Measurements from ENCODE around the gene IL15RA. TPM values are rescaled to one million over a fixed set of nuclear protein-coding genes. Genes with fewer than 3 reads are reported as not detected.

The IL15RA gene
- total RNA-seq, 1 donor from 2014 or later = 0.40 TPM

DNA sequence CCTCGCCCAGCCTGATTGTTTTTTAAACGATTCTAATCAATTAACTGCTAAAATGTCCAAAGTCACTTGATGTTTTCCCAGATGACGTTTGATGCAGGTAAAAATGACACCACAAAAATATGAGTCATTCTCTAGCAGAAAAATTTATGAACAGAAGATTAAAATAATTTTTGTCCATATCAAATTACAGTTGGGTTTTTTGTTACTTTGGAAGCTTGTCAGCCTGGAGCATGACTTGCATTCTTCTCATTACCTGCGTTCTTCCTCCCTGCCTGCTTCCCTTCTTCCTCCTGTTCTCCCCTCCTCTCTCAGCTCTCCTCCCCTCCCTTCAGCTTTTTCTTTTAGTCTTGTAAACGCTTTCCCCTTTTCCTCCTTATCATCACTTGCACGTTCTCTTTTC is 18.7 kb downstream of the IL15RA start:
- peaks cover 6% of the 10 kb centered on the region for H3K4me1 Mint-ChIP-seq (ENCODE audit: unreplicated experiment)
- no peak overlapping the region for H3K4me3 Mint-ChIP-seq (ENCODE audit: unreplicated experiment)
- no peaks in the 10 kb centered on the region for H3K36me3 Mint-ChIP-seq (ENCODE audit: unreplicated experiment)
- no peak for TF ChIP-seq CTCF (IDR thresholded peaks at IDR 0.05)
- no peak overlapping the region for H3K27ac Mint-ChIP-seq (ENCODE audit: unreplicated experiment)
- peaks cover 2% of the 10 kb centered on the region for H3K27me3 Mint-ChIP-seq (ENCODE audit: unreplicated experiment)
- DNase-seq (ENCODE audit: extremely low spot score, unreplicated experiment) = no peak
- H3K9me3 Mint-ChIP-seq (ENCODE audit: unreplicated experiment) = no peaks in the 10 kb centered on the region

DNA sequence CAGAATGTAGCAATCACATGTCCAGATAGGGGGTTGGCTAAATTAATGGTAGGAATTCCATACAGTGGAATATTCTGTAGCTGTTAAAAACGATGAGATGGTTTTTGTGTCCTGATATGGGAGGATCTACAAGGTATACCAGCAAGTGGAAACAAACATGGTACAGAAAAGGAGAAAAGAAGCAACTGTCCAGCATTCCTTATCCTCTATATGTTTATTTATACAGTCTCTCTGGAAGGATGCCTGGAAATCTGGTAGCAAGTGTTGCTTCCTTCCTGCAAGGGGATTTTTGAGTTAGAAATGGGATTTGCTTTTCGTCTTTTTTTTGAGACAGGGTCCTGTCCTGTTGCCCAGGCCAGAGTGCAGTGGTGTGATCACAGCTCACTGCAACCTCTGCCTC is 19.3 kb downstream of the IL15RA start:
- H3K36me3 Mint-ChIP-seq (ENCODE audit: unreplicated experiment) = no peaks in the 10 kb centered on the region
- peaks cover 6% of the 10 kb centered on the region for H3K4me1 Mint-ChIP-seq (ENCODE audit: unreplicated experiment)
- H3K9me3 Mint-ChIP-seq (ENCODE audit: unreplicated experiment) = no peaks in the 10 kb centered on the region
- H3K4me3 Mint-ChIP-seq (ENCODE audit: unreplicated experiment) = no peak overlapping the region
- H3K27ac Mint-ChIP-seq (ENCODE audit: unreplicated experiment) = no peak overlapping the region
- no peak for TF ChIP-seq CTCF (IDR thresholded peaks at IDR 0.05)
- peaks cover 2% of the 10 kb centered on the region for H3K27me3 Mint-ChIP-seq (ENCODE audit: unreplicated experiment)
- no peak for DNase-seq (ENCODE audit: extremely low spot score, unreplicated experiment)

GRCh38 chr10:5956146-5956936 is 21.0 kb downstream of the IL15RA start:
- DNase-seq (ENCODE audit: extremely low spot score, unreplicated experiment) = no peak
- no peak overlapping the region for H3K27ac Mint-ChIP-seq (ENCODE audit: unreplicated experiment)
- no peak for TF ChIP-seq CTCF (IDR thresholded peaks at IDR 0.05)
- peaks cover 2% of the 10 kb centered on the region for H3K27me3 Mint-ChIP-seq (ENCODE audit: unreplicated experiment)
- no peaks in the 10 kb centered on the region for H3K36me3 Mint-ChIP-seq (ENCODE audit: unreplicated experiment)
- peaks cover 6% of the 10 kb centered on the region for H3K4me1 Mint-ChIP-seq (ENCODE audit: unreplicated experiment)
- no peaks in the 10 kb centered on the region for H3K9me3 Mint-ChIP-seq (ENCODE audit: unreplicated experiment)
- H3K4me3 Mint-ChIP-seq (ENCODE audit: unreplicated experiment) = no peak overlapping the region

- no peak for DNase-seq (ENCODE audit: extremely low spot score, unreplicated experiment)
- no peak for TF ChIP-seq CTCF (IDR thresholded peaks at IDR 0.05)
- no peak overlapping the region for H3K27ac Mint-ChIP-seq (ENCODE audit: unreplicated experiment)
- peaks cover 5% of the 10 kb centered on the region for H3K27me3 Mint-ChIP-seq (ENCODE audit: unreplicated experiment)
- H3K36me3 Mint-ChIP-seq (ENCODE audit: unreplicated experiment) = no peaks in the 10 kb centered on the region
- no peak overlapping the region for H3K4me3 Mint-ChIP-seq (ENCODE audit: unreplicated experiment)
- peaks cover 9% of the 10 kb centered on the region for H3K4me1 Mint-ChIP-seq (ENCODE audit: unreplicated experiment)
- no peaks in the 10 kb centered on the region for H3K9me3 Mint-ChIP-seq (ENCODE audit: unreplicated experiment)
Observed at GRCh38 chr10:5953676-5954075, 23.7 kb downstream of the IL15RA start.

DNA sequence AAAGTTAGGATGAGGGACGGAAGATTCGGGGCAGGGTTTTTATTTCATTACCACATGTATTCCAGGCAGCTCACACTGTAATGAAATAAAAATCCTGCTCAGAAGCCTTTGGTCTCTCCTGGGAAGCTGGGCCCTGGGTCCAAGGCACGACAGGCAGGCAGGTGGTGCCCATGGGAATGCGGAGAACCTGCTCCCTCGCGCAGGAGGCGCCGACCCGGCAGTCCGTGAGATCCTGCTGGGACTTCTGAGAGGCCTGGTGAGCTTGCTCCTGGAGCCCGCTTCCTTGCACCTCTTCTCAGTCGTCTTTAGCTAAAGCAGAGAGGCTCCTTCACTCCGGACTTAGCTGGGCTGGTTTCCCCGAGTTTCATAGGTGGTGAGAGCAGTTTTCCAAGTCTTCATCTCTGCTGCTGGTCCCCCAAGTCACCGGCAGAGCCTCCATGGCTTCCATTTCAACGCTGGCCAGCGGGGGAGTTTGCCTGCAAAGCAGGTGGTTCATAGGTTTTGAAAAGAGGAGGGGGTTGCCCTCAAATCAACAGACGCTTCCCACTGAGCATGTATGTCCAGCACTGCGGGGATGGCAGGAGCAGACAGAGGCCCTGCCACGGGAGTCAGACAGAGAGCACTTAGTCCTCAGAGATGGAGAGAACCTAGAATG is 24.5 kb downstream of the IL15RA start:
- Mint-ChIP-seq H3K27me3 (ENCODE audit: unreplicated experiment) (peaks cover 5% of the 10 kb centered on the region), H3K36me3 (ENCODE audit: unreplicated experiment) (no peaks in the 10 kb centered on the region)

More for the DNA sequence above, 24.5 kb downstream of the IL15RA start:
- no peak overlapping the region for H3K4me3 Mint-ChIP-seq (ENCODE audit: unreplicated experiment)
- H3K9me3 Mint-ChIP-seq (ENCODE audit: unreplicated experiment) = no peaks in the 10 kb centered on the region
- no peak overlapping the region for H3K27ac Mint-ChIP-seq (ENCODE audit: unreplicated experiment)
- no peak for DNase-seq (ENCODE audit: extremely low spot score, unreplicated experiment)
- TF ChIP-seq CTCF (IDR thresholded peaks at IDR 0.05) = no peak
- peaks cover 7% of the 10 kb centered on the region for H3K4me1 Mint-ChIP-seq (ENCODE audit: unreplicated experiment)
